Epithelial cell of esophagus (primary cell): ENCODE measurements around the gene SERINC5.
"Not testable (repeated sequence)": the region's sequence is repeated elsewhere in the genome, so short reads cannot be mapped to it uniquely, and the experiment has no call there.

Experiments
- DNase-seq: peaks from one replicate; pipeline ENCODE4 v3.0.0; 2010; ENCODE audit warnings: low read depth
- H3K4me3 ChIP-seq: 2 replicates; pipeline ENCODE4 v1.5.1; 2011; ENCODE audit warnings: mild to moderate bottlenecking, low read length, control low read depth
- TF ChIP-seq, protein P1 (sequence below): IDR thresholded peaks from 2 replicates; pipeline ENCODE4 v1.5.1; 2011; ENCODE audit warnings: low read depth, mild to moderate bottlenecking, low read length, control low read depth, inconsistent platforms; ENCODE audit not compliant: insufficient read depth; ENCODE audit errors: missing control alignments

SERINC5 gene

DNA sequence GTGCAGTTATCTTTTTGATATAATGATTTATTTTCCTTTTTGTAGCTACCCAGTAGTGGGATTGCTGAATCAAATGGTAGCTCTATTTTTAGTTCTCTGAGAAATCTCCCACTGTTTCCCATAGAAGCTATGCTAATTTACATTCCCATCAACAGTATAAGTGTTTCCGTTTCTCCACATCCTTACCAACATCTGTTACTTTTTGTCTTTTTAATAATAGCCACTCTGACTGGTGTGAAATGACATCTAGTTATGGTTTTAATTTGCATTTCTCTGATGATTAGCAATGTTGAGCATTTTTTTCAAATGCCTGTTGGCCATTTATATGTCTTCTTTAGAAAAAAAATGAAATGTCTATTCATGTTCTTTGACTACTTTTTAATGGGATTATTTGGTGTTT is 94.7 kb downstream of the SERINC5 start:
- no peak overlapping the region for H3K4me3 ChIP-seq
- DNase-seq = no peak
- TF ChIP-seq, protein P1, sequence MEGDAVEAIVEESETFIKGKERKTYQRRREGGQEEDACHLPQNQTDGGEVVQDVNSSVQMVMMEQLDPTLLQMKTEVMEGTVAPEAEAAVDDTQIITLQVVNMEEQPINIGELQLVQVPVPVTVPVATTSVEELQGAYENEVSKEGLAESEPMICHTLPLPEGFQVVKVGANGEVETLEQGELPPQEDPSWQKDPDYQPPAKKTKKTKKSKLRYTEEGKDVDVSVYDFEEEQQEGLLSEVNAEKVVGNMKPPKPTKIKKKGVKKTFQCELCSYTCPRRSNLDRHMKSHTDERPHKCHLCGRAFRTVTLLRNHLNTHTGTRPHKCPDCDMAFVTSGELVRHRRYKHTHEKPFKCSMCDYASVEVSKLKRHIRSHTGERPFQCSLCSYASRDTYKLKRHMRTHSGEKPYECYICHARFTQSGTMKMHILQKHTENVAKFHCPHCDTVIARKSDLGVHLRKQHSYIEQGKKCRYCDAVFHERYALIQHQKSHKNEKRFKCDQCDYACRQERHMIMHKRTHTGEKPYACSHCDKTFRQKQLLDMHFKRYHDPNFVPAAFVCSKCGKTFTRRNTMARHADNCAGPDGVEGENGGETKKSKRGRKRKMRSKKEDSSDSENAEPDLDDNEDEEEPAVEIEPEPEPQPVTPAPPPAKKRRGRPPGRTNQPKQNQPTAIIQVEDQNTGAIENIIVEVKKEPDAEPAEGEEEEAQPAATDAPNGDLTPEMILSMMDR = no peak

DNA sequence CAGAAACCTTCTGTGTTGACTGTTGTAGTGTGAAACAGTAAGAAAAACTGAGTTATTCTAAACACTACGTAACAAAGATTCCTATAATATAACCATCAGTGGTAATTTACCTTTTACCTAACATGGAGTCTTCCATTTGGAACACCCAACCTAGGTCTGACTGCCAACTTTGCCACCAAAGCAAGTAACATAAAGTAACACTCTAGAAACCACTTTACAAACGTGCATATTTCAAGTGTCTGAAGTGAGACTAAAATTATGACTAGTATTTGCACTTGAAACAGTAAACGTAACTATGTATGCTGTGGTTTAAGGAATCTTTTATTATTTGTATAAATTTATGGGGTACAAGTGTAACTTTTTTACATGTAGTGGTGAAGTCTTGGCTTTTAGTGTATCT is 95.6 kb downstream of the SERINC5 start:
- DNase-seq = no peak
- H3K4me3 ChIP-seq = no peak overlapping the region
- TF ChIP-seq, protein P1 = no peak

DNA sequence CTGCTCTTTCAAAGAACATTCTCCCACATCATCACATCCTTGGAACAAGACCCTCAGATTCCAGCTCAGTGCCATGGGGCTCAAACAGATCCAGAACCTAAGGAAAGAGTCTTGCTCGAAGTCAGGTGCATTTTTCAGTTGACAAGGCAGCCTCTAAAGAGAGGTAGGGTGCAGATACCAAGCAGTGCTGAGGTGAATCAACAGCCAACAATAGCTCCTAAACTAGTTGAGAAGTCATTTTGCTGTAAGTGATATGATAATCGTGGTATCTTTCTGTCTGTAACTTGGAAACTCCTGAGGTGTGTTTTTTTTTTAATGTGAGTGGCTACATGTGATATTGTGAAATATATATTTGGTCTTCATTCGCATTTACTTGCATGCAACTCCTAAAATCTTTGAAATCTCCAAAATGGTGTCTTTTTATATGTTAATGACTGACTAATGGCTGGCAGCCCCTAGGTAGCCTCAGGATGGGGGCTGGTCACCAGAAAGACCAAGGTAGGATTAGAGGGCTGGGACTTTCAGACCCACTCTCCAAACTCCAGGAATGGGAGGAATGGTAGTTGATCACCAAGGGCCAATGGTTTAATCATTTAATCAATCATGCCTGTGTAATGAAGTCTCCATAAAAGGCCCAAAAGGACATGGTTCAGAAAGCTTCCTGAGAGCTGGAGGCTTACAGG is 96.6 kb downstream of the SERINC5 start:
- TF ChIP-seq, protein P1 = no peak
- no peak overlapping the region for H3K4me3 ChIP-seq
- no peak for DNase-seq

DNA sequence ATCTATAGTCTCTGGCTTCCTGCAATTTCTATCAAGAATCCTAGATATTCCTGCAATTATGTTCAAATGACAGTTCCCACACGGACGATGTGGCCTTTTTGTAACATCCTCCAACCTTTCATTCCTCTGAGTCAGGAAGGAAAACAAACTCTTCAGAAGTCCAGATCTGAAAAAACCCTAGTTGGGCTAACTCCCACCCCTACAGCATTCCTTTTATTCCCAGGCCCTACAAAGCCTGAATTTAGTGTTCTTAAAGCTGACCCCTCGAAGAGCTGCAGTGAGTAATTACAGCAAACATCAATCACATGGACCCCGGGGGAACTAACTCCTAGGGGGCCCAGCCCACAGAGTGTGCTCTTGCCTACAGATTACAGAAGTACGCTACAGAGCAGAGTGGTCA is 99.7 kb downstream of the SERINC5 start:
- H3K4me3 ChIP-seq = no peak overlapping the region
- TF ChIP-seq, protein P1 = no peak
- DNase-seq = no peak

DNA sequence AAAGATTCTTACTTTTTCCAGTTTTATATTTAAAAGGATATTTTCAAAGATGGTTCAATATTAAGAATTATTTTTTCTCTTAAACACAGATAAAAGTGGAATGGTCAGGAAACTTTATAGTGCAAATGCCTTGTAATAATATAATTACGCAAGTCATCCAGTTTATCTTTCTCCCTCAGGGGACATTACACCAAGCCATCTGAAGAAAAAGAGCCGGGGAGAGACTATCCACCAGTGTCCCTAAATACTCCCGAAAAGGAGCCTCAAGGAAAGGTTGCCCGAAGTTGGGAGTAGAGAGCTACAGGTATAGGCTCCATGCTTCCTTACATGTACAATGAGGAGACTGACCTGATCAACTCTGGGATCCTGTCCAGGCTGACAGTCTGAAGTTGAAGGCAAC is 101.1 kb downstream of the SERINC5 start:
- TF ChIP-seq, protein P1 = no peak
- H3K4me3 ChIP-seq = no peak overlapping the region
- no peak for DNase-seq

DNA sequence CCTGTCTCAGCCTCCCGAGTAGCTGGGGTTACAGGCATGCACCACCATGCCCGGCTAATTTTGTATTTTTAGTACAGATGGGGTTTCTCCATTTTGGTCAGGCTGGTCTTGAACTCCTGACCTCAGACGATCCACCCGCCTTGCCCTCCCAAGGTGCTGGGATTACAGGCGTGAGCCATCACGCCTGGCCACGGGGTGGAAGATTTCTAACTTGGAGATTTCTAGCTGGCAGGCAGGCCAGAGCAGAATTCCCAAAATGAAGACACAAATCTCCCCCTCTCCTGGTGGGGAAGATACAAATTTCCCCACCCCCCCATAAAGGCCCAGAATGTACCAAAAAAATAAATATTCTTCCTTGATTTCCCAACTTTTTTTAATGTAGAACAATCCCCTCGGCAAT is 101.6 kb downstream of the SERINC5 start:
- DNase-seq, H3K4me3 ChIP-seq: not testable (repeated sequence)

DNA sequence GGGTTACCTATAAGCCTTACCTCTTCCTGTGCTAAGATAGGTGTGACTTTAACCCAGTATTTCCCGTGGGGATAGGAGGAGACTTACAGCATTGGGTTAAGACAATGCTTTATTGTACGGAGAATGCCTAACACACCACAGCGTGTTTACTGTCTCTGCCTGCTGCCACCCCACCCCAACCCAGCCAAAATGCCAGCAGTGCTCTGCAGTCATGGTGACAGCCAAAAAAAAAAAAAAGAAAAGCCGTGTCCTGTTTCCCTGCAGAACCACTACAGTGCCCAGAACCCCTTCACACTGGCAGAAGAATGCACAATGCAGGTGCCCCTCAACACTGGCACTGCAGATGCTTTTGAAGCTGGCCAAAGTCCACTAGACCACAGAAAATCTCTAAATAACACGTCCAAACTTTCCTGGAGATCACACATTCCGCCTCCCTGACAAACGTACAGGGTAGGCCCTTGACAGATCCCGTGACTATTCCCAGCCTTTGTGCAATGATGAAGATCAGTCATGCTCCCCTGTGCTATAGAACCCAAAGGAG is 102.2 kb downstream of the SERINC5 start:
- no peak for DNase-seq
- no peak overlapping the region for H3K4me3 ChIP-seq
- TF ChIP-seq, protein P1 = no peak
